GM12878 (cell line): ENCODE data around the gene PRCC. TPM values are rescaled to one million over a fixed set of nuclear protein-coding genes. Genes with fewer than 3 reads are reported as not detected.

Experiments used
- BRCA1 ChIP-seq: IDR thresholded peaks from 2 replicates; pipeline ENCODE4 v1.6.1; 2011; ENCODE audit warnings: low read depth, low read length, improper control_type of control experiment
- CHD4 ChIP-seq: fragments of 200-600 bp; sonication (generic); IDR thresholded peaks from 2 replicates; pipeline ENCODE4 v1.6.1; 2016; ENCODE audit warnings: mild to moderate bottlenecking
- CREM ChIP-seq: IDR thresholded peaks from 2 replicates; pipeline ENCODE4 v1.6.1; 2014; ENCODE audit warnings: antibody characterized with exemption, low read depth
- DPF2 ChIP-seq: fragments of 450-650 bp; IDR thresholded peaks from 2 replicates; pipeline ENCODE4 v1.6.1; 2017; ENCODE audit warnings: mild to moderate bottlenecking
- EP300 ChIP-seq, 2 experiments: fragments of 150-350 bp in 1 of 2; IDR thresholded peaks; 2 replicates each; pipeline ENCODE4 v1.6.1; 2011 to 2012; ENCODE audit warnings: low read depth in 2 of 2, low read length in 2 of 2, borderline replicate concordance in 1 of 2, improper control_type of control experiment in 1 of 2, inconsistent platforms in 1 of 2; ENCODE audit not compliant: control insufficient read depth in 1 of 2
- FOXK2 ChIP-seq: fragments of 450-650 bp; IDR thresholded peaks from 2 replicates; pipeline ENCODE4 v1.6.1; 2017; ENCODE audit warnings: mild to moderate bottlenecking, moderate library complexity
- HDAC2 ChIP-seq: fragments of 200-600 bp; sonication (generic); IDR thresholded peaks from 2 replicates; pipeline ENCODE4 v1.6.1; 2017
- IKZF1 ChIP-seq: fragments of 450-650 bp; conservative IDR thresholded peaks from 2 replicates; pipeline ENCODE4 v1.6.1; 2017; ENCODE audit warnings: antibody characterized with exemption, mild to moderate bottlenecking
- JUNB ChIP-seq: IDR thresholded peaks from 2 replicates; pipeline ENCODE4 v1.6.1; 2016; ENCODE audit warnings: antibody characterized with exemption, mild to moderate bottlenecking
- NR2F1 ChIP-seq: fragments of 450-650 bp; conservative IDR thresholded peaks from 2 replicates; pipeline ENCODE4 v1.6.1; 2017; ENCODE audit warnings: mild to moderate bottlenecking
- RAD51 ChIP-seq: fragments of 450-650 bp; IDR thresholded peaks from 2 replicates; pipeline ENCODE4 v1.6.1; 2016; ENCODE audit warnings: moderate library complexity, mild to moderate bottlenecking, inconsistent platforms
- RBBP5 ChIP-seq: fragments of 200-600 bp; sonication (generic); conservative IDR thresholded peaks from 2 replicates; pipeline ENCODE4 v1.6.1; 2016
- RUNX3 ChIP-seq: IDR thresholded peaks from 2 replicates; pipeline ENCODE4 v1.6.1; 2012; ENCODE audit warnings: low read length, inconsistent platforms
- SMAD1 ChIP-seq: fragments of 450-650 bp; IDR thresholded peaks from 2 replicates; pipeline ENCODE4 v1.6.1; 2018; ENCODE audit warnings: mild to moderate bottlenecking, low read depth; ENCODE audit not compliant: partially characterized antibody
- SMC3 ChIP-seq: IDR thresholded peaks from 2 replicates; pipeline ENCODE4 v1.6.1; 2011; ENCODE audit warnings: low read length, improper control_type of control experiment, borderline replicate concordance
- SP1 ChIP-seq: IDR thresholded peaks from one replicate; pipeline ENCODE4 v1.6.1; 2011; ENCODE audit warnings: low read depth, low read length
- SPI1 ChIP-seq: IDR thresholded peaks from 2 replicates; pipeline ENCODE4 v1.6.1; 2011; ENCODE audit warnings: low read depth, mild to moderate bottlenecking, low read length, moderate library complexity, borderline replicate concordance; ENCODE audit not compliant: insufficient read depth
- TAF1 ChIP-seq: IDR thresholded peaks from 2 replicates; pipeline ENCODE4 v1.6.1; 2011; ENCODE audit warnings: mild to moderate bottlenecking, low read depth, low read length, borderline replicate concordance
- TCF7 ChIP-seq: IDR thresholded peaks from 2 replicates; pipeline ENCODE4 v1.6.1; 2014; ENCODE audit warnings: antibody characterized with exemption, borderline replicate concordance
- ZNF217 ChIP-seq: fragments of 450-650 bp; IDR thresholded peaks from 2 replicates; pipeline ENCODE4 v1.6.1; 2017; ENCODE audit warnings: antibody characterized with exemption, mild to moderate bottlenecking
- ZNF274 ChIP-seq: IDR thresholded peaks from one replicate; pipeline ENCODE4 v1.8.0; 2011; ENCODE audit not compliant: insufficient read length, insufficient read depth
- ZNF622 ChIP-seq: fragments of 450-650 bp; IDR thresholded peaks from 2 replicates; pipeline ENCODE4 v1.6.1; 2017; ENCODE audit warnings: mild to moderate bottlenecking, inconsistent platforms
- polyA plus RNA-seq, 11 experiments: library from polyadenylated mRNA; depleted of rRNA in 4 of 11; unstranded in 6 of 11; stranded (reverse) in 5 of 11; fragments of >200 nt; fragmentation: Nextera tagmentation in 4 of 11; fragmentation: Illumina TruSeq in 1 of 11; extraction: Ambion mirVana in 4 of 11; extraction: Trizol in 1 of 11; gene quantifications; 1 replicate in 1 of 11; 2 replicates in 10 of 11; pipeline versions ENCODE4 v1.2.1 to v1.2.3, GENCODE V29; 2011 to 2016; ENCODE audit warnings: inconsistent platforms in 2 of 11, missing spikeins in 2 of 11, low read depth in 1 of 11
- total RNA-seq, 4 experiments: library from RNA; depleted of rRNA in 3 of 4; stranded (reverse); fragments of >200 nt in 3 of 4; fragmentation: Illumina TruSeq in 1 of 4; extraction: Trizol in 1 of 4; gene quantifications; 2 replicates each; pipeline versions ENCODE4 v1.2.1 to v1.2.3, GENCODE V29; 2013 to 2021
- TF ChIP-seq, protein P1 (sequence below): fragments of 450-650 bp; formaldehyde crosslinking; IDR thresholded peaks from 2 replicates; pipeline ENCODE4 v1.4.0; 2020; ENCODE audit warnings: mild to moderate bottlenecking, moderate library complexity
- TF ChIP-seq, protein P2 (sequence below): IDR thresholded peaks from 2 replicates; pipeline ENCODE4 v1.6.1; 2012; ENCODE audit warnings: low read length, inconsistent platforms
- TF ChIP-seq, protein P3 (sequence below): fragments of 450-650 bp; formaldehyde crosslinking; IDR thresholded peaks from 2 replicates; pipeline ENCODE4 v1.5.0; 2022; ENCODE audit warnings: mild to moderate bottlenecking, missing genetic modification characterization

PRCC gene
- total and polyA plus RNA-seq, 10 of the 15 experiments (the other 5 are each of a cell fraction or from before 2014, with no cell fraction given), result 23.8 to 132 (median 63.1) TPM

DNA sequence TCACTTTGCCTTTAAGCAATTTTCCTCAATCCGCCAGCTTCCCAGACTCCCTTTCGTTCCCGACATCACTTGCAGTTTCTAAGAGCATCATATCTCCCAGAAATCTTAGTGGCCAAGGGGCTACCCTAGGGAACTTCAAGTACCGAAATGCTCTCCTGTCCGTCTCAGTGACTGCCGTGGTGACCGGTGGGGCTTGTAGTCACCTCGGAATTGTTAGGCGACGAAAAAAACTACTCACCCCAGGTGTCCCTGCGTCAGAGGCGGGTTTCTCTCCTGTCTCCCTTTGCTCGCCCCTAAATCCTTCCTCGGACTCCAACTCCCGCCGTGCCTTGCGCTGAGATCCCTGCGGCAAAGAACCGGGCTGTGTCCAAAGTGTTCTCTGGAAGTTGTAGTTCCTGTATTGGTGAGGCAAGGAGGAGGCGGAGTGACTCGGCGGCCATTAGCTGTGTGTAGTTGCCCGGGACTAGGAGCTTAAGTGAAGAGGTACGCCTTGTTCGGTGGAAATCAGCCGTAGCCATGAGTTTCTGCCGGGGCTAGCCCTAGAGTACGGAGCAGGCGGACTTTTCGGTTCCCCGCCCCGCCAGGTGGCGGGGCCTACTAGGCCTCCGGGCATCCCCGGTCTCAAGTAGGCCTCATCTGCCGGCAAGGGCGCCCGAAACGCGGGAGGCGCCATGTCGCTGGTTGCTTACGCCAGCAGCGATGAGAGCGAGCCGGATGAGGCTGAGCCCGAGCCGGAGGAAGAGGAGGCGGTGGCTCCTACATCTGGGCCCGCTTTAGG is at the start of gene PRCC (continued):
- TF ChIP-seq SPI1 (no peak), DPF2 (no peak), CHD4 (no peak), TCF7 (no peak), FOXK2 (no peak), CREM (peak; percentile 98), ZNF217 (no peak), RUNX3 (peak; percentile 64), IKZF1 (peak; percentile 100), ZNF622 (no peak), EP300 (IDR thresholded peaks at IDR 0.05; ENCODE audit: borderline replicate concordance in 1 of 2, control insufficient read depth in 1 of 2, low read depth in 2 of 2, low read length in 2 of 2) (no peak), BRCA1 (no peak), NR2F1 (peak; percentile 66), TAF1 (peak; percentile 71; the same call in 1 of the 2 replicates), HDAC2 (no peak), RAD51 (no peak), JUNB (0 out of 2 replicates have a peak, but pooled peaks have one; percentile 23), RBBP5 (peak; percentile 61; the same call in 1 of the 2 replicates), SMAD1 (no peak), ZNF274 (no peak), SMC3 (peak; percentile 28; the same call in 1 of the 2 replicates), SP1 (peak; percentile 29)
- TF ChIP-seq, protein P1, sequence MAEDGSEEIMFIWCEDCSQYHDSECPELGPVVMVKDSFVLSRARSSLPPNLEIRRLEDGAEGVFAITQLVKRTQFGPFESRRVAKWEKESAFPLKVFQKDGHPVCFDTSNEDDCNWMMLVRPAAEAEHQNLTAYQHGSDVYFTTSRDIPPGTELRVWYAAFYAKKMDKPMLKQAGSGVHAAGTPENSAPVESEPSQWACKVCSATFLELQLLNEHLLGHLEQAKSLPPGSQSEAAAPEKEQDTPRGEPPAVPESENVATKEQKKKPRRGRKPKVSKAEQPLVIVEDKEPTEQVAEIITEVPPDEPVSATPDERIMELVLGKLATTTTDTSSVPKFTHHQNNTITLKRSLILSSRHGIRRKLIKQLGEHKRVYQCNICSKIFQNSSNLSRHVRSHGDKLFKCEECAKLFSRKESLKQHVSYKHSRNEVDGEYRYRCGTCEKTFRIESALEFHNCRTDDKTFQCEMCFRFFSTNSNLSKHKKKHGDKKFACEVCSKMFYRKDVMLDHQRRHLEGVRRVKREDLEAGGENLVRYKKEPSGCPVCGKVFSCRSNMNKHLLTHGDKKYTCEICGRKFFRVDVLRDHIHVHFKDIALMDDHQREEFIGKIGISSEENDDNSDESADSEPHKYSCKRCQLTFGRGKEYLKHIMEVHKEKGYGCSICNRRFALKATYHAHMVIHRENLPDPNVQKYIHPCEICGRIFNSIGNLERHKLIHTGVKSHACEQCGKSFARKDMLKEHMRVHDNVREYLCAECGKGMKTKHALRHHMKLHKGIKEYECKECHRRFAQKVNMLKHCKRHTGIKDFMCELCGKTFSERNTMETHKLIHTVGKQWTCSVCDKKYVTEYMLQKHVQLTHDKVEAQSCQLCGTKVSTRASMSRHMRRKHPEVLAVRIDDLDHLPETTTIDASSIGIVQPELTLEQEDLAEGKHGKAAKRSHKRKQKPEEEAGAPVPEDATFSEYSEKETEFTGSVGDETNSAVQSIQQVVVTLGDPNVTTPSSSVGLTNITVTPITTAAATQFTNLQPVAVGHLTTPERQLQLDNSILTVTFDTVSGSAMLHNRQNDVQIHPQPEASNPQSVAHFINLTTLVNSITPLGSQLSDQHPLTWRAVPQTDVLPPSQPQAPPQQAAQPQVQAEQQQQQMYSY (CRISPR knock-in tag), result no peak
- TF ChIP-seq, protein P2, sequence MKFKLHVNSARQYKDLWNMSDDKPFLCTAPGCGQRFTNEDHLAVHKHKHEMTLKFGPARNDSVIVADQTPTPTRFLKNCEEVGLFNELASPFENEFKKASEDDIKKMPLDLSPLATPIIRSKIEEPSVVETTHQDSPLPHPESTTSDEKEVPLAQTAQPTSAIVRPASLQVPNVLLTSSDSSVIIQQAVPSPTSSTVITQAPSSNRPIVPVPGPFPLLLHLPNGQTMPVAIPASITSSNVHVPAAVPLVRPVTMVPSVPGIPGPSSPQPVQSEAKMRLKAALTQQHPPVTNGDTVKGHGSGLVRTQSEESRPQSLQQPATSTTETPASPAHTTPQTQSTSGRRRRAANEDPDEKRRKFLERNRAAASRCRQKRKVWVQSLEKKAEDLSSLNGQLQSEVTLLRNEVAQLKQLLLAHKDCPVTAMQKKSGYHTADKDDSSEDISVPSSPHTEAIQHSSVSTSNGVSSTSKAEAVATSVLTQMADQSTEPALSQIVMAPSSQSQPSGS, result no peak
- TF ChIP-seq, protein P3, sequence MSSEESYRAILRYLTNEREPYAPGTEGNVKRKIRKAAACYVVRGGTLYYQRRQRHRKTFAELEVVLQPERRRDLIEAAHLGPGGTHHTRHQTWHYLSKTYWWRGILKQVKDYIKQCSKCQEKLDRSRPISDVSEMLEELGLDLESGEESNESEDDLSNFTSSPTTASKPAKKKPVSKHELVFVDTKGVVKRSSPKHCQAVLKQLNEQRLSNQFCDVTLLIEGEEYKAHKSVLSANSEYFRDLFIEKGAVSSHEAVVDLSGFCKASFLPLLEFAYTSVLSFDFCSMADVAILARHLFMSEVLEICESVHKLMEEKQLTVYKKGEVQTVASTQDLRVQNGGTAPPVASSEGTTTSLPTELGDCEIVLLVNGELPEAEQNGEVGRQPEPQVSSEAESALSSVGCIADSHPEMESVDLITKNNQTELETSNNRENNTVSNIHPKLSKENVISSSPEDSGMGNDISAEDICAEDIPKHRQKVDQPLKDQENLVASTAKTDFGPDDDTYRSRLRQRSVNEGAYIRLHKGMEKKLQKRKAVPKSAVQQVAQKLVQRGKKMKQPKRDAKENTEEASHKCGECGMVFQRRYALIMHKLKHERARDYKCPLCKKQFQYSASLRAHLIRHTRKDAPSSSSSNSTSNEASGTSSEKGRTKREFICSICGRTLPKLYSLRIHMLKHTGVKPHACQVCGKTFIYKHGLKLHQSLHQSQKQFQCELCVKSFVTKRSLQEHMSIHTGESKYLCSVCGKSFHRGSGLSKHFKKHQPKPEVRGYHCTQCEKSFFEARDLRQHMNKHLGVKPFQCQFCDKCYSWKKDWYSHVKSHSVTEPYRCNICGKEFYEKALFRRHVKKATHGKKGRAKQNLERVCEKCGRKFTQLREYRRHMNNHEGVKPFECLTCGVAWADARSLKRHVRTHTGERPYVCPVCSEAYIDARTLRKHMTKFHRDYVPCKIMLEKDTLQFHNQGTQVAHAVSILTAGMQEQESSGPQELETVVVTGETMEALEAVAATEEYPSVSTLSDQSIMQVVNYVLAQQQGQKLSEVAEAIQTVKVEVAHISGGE, result no peak
